ENCODE measurements around the gene BRSK1.

DNA sequence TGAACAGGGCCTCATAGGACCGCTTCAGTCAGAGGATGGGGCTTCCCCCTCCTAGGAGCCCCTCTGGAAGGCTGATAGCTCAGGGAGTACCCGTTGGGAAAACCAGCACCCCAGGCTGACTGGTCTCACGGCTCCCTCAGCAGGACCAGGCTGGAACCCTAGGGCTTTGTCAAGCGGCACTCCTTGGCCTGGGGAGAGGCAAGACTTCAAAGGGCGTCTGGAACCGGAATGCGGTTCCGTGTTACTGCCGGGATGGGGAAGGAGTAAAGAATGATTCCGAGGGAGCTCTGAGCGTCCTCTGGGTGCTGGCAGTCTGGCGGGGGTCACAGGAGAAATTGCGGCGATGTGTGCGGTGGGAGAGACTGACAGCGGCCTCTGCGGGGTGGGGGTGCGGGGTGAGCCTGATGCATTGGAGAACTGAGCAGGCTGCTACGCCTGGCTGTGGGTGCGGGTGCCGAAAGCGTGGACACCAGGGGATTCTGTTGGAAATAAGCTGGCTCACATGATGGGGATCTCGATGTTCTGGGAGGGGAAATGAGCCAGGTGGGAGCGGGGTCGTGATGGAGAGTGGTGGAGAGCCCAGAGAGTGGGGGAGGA, 68.8 kb downstream of the BRSK1 start:
- TF ChIP-seq, protein P1, sequence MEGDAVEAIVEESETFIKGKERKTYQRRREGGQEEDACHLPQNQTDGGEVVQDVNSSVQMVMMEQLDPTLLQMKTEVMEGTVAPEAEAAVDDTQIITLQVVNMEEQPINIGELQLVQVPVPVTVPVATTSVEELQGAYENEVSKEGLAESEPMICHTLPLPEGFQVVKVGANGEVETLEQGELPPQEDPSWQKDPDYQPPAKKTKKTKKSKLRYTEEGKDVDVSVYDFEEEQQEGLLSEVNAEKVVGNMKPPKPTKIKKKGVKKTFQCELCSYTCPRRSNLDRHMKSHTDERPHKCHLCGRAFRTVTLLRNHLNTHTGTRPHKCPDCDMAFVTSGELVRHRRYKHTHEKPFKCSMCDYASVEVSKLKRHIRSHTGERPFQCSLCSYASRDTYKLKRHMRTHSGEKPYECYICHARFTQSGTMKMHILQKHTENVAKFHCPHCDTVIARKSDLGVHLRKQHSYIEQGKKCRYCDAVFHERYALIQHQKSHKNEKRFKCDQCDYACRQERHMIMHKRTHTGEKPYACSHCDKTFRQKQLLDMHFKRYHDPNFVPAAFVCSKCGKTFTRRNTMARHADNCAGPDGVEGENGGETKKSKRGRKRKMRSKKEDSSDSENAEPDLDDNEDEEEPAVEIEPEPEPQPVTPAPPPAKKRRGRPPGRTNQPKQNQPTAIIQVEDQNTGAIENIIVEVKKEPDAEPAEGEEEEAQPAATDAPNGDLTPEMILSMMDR (IDR thresholded peaks at IDR 0.05), result no peak
- TF ChIP-seq POLR2AphosphoS5 (IDR thresholded peaks at IDR 0.05), result no peak
